Erythroblast (primary cell): ENCODE data around the gene INTS1.

Source experiments
- DNase-seq, 2 experiments: peaks; one replicate each; lab custom pipeline; 2025; lab: John Stamatoyannopoulos, UW
- GATA1 ChIP-seq: IDR thresholded peaks from 2 replicates; pipeline ENCODE4 v1.6.1; 2011; ENCODE audit warnings: low read depth, mild to moderate bottlenecking, control low read depth, low read length, moderate library complexity
- POLR2A ChIP-seq: IDR thresholded peaks from 2 replicates; pipeline ENCODE4 v1.6.1; 2011; ENCODE audit warnings: mild to moderate bottlenecking, low read length

Gene INTS1

DNA sequence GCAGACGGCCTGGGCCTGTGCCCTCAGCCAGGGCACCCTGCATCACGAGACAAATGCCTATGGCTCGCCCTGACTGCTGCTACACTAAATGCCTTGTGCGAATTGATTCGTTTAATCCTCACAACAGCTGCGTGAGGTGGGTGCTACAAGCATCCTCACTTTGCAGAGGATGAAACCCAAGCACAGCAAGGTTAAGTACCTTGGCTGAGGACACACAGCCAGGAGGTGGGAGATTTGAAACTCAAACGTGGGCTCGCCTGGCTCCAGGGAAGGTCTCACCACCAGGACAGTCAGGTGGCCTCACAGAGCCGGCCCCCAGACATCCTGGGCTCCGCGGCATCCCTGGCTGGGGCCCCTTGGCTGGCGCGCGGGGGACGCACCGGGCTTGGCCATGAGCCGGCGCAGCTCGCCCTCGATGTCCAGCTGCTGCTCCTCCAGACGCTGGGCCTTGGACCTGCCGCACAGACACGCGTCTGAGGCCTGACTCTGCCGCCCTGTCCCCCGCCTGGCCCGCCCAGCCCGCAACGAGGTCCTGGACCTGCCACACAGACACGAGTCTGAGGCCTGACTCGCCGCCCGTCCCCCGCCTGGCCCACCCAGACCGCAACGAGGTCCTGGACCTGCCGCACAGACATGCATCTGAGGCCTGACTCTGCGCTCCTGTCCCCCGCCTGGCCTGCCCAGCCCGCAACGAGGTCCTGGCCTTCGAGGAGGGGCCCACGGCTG is 66.9 kb downstream of the INTS1 start:
- DNase-seq, result no peak
- no peak for TF ChIP-seq GATA1
- no peak for TF ChIP-seq POLR2A

DNA sequence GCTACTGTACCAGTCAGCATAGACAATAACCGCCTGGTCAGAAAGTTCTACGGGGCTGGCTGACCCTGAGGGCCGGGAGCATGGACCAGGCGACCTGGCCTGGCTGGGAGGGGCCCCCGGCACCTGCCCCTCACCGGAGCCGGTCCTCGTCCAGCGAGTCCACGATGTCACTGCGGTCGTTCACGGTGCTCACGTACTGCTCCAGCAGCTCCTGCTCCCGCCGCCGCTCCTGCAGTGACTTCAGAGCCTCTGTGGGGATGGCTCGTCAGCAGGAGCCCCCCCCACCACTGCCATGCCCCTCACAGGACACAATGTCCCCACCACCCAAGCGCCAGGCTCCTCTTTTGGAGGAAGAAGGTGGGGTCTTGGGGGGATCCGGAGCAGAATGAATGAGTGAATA is 67.6 kb downstream of the INTS1 start:
- no peak for DNase-seq
- TF ChIP-seq GATA1 (no peak), POLR2A (no peak)

DNA sequence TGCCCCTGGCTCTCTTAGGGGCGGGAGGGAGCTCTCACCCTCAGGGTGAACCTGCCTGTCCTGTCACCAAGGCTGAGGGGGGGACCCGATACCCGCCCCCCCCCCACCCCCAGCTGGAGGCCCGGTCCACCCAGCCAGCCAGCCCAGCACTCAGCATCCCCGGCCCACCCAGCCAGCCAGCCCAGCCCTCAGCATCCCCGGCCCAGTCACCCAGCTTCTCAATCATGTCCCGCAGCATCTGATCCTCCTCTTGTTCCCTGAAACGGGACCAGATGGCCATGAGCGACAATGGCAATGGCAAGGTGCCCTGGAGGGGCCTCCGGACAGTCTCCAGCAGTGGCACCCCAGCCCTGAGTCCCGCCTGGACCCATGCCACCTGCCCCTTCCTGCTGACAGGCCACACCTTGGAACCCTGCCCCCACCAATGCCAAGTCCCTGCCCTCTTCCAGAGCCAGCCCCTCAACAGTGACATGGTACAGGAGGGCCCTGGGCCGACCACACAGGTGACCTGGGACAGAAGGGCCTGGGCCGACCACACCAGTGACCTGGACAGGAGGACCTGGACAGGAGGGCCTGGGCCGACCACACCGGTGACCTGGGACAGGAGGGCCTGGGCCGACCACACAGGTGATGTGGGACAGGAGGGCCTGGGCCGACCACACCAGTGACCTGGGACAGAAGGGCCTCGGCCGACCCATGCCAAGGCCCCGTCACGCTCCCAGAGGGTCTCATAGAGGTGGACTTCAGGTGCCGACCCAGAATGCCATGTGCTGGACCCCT is 69.1 kb downstream of the INTS1 start:
- TF ChIP-seq POLR2A (no peak), GATA1 (no peak)
- no peak for DNase-seq

DNA sequence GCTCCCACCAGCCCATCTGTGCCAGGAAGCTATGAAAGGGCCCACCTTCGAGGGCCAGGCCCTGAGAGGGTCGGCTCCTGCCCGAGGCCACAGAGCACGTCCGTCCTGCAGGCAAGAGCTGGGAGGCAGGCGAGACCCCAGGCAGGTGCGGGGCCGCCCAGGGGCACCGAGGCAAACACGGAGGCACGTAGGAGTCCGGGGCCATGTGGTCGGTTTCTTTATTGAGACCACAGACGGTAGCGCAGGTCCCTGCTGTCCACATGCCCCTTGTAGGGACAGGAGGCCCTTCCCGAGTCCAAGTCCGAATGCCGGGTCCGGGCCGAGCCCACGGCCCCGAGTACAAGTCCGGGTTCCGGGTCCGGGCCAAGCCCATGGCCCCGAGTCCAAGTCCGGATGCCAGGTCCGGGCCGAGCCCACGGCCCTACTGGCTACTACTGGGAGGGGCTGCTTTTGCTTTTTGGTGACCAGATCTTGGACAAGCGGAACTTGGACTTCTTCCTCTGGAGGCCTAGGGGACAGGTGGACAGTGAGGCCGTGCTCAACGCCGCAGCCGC is 69.9 kb downstream of the INTS1 start:
- TF ChIP-seq POLR2A (no peak), GATA1 (no peak)
- no peak for DNase-seq

DNA sequence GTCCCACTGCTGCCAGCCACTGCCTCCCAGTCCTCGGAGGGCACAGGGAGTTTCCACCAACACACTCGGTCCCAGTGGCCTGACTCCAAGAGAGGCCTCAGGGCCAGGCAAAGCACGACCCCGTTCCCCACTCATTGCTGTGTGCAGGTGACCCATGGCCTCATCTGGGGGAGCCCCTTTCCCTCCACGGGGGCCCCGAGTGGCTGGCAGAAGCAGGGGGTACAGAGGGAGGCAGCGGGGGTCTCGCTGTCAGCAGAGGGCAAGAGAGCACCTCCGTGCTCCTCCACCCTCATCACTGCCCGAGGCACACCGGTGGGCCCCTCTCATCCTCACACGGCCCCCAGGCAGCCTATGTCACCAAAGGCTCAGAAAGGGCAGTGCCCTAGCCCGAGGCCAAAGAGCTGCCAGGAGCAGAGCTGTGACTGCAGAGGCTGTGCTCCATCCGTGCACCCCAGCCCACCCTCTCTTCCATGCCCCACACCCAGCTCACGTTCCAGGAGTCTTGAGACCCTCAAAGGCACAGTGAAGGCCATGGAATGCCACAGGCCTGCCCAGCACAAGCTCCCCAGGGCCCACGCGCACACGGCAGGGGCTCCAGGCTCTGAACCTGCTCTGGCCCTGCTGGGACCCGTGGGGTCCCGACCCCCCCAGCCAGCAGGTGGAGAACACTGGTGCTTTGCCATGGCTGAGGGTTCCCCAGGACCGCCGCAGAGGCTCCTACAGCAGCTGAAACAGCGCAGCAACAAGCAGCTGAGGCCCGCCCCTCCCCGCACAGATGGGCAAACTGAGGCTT is 70.9 kb downstream of the INTS1 start:
- no peak for DNase-seq
- TF ChIP-seq GATA1 (no peak), POLR2A (no peak)

DNA sequence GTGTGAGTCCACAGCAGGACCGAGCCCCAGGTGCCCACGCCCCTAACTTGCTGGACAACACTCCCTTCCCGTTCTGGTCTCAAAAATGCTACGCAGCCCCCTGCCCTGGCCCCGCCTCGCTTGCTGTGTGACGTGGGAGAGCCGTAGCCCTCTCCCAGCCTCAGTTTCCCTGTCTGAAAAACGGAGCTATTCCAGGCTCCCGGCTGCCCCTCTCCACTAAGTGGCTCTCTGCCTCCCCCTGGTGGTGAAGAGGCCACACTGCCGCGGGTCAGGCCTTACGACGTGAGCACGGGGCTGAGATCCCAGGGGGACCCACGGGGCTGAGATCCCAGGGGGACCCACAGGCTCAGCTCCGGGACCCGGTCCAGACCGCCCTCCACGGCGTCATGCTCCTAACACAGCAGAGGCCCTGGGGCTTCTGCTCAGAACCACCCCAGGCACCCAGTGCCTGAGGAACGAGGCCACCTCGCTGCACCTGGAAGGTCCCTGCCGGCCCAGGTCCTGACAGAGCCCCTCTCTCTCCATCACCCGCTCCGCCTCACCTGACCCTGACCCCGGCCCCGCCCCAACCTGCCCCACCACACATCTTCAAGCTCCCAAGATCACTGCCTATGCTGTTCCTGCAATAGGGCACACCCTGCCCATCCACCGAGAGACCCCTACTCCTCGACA is 71.6 kb downstream of the INTS1 start:
- DNase-seq, result peak; percentile 69 to 87
- no peak for TF ChIP-seq GATA1
- peak; percentile 8 for TF ChIP-seq POLR2A

DNA sequence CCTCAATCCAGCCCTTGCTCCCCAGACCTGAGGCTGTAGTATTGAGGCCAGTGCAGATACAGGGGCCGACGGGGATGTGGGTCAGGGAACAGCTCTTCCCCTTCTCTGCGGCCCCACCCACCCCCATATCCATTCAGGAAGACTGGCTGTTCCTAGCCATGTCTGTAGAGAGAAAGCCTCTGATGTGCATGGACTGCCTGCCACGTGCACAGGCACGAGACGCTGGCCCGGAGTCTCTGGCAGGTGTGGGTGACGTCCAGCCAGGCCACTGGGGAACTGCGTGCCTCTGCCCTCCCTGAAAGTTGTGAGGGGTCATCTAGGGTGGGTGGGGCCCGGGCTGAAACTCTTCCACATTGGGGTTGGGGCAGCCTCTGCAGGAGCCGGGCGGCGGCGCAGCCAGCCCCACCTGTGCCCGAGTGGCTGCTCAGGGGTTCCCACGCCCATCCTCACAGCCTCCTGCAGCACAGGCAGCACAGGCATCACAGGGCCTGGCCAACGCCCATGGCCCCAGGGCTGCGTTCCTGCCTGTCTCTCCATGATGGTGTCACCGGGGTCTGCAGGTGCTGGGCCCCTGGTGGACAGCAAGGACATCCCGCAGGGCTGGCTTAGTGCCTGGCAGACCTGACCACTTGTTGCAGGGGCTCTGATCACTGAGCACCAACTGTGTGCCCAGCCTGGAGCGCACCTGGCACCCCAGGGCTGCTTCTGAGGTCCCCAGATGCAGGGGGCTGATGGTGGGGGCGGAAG is 72.4 kb downstream of the INTS1 start:
- DNase-seq, result no peak
- TF ChIP-seq GATA1 (no peak), POLR2A (no peak)

DNA sequence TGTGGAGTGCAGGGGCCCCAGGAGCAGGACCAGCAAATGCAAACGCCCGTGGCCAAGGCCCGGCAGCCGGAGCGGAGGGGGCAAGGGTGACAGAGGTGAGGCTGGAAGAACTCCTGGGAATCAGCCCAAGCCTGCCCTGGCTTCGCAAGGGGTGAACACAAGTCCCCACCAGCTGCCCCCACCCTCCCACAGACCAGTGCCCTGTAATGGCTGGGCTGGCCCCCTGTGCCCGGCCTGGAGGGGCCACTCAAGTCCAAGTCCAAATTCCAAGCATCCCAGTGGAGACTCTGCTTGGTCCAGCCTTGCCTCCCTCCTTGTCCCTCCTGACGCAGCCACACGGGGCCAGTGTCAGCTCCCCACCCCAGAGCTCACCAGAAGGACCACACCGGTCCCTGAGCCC is 73.0 kb downstream of the INTS1 start:
- no peak for DNase-seq
- TF ChIP-seq POLR2A, result no peak
- TF ChIP-seq GATA1, result no peak

DNA sequence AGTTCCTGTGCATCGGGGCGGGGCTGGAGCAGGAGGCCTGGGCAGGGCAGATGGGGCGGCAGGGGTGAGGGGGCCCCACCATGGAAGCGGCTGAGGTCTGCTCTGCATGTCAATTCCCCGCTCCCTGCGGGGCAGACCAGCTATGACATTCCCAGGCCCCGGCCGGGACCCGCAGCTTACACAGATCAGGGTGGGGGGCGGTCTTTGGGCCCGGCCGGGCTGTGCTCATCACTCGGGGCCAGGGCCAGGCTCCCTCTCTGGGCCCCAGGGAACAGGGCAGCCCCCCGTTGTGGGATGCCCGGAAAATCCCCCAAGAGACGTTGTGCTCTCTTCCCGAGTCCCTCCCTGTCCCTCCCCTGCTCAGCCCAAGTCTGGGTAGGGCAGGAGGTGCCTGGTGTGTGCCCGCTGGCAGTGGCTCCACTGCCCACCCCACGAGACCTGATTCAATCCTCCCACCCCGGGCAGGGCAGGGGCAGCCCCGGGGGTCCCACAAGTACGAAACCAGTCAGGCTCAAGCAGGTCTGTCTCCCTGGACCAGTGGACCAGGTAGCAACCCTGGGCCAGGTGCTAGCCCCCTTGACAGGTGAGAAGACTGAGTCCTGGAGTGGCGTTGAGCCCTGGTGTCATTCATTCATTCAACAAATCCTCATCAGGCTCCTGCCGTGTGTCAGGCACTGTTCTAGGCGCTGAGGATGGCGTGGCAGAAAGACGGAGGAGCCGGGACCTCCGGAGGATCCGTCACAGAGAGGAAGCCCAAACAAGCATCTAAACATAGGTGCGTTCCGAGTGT is 73.9 kb downstream of the INTS1 start:
- TF ChIP-seq GATA1 (no peak), POLR2A (no peak)
- DNase-seq, result no peak

DNA sequence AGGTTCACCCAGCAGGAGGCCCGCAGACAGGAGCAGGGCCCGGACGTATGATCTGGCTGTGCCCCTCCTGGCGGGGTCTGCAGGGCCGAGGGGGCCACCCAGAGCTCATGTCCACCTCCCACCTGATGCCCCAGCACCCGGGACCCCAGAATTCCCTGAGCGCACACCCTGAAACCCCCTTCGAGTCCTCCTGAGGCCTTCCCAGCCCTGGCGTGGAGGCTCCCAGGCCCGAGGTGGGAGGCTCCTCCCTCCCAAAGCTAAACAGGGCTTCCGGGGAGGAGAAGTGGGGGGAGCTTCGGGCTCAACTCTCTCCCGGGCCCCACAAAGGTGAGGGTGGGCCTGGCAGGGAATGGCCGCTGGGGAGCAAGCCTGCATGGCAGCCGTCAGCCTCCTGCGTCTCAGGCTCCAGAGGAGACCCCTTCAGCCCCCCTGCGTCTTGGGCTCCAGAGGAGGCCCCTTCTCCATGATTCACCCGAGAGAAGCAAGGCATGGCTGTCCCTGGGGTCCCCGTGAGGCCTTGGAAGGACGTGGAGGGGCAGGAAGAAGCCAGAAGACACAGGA is 75.2 kb downstream of the INTS1 start:
- TF ChIP-seq GATA1, result no peak
- TF ChIP-seq POLR2A, result no peak
- no peak for DNase-seq

DNA sequence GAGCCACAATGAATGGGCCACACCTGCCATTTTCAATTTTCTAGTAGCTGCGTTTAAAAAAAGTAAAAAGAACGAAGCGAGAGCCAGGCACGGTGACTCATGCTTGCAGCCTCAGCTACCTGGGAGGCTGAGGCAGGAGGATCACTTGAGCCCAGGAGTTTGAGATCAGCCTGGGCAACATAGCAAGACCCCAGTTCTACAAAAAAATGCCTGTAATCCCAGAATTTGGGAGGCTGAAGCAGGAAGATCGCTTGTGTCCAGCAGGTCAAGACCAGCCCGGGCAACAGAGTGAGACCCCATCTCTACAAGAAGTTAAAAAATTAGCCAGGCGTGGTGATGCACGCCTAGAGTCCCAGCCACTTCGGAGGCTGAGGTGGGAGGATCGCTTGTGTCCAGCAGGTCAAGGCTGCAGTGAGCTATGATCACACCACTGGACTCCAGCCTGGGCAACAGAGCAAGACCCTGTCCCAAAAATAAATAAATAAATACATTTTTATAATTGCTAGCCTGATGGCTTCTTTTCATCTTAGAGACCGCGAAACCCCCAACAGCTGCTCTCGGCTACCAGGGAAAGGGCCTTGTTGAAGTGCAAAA is 77.0 kb downstream of the INTS1 start:
- DNase-seq, result no peak
- TF ChIP-seq POLR2A, result no peak
- no peak for TF ChIP-seq GATA1
